Measurements from ENCODE around the gene GUCD1. TPM values are rescaled to one million over a fixed set of nuclear protein-coding genes. Genes with fewer than 3 reads are reported as not detected.

GUCD1 gene
- total and polyA plus RNA-seq, 2 of the 13 experiments (the other 11 are each of a cell fraction or from before 2014, with no cell fraction given): 128 to 245 TPM

GRCh38 chr22:24592851-24593558 lies 38.1 kb upstream of the GUCD1 start, which contains the start of gene LRRC75B (continued):
- peak; percentile 91 for TF ChIP-seq HNF1B (CRISPR knock-in tag; IDR thresholded peaks at IDR 0.05)
- no peak for TF ChIP-seq ZNF12 (CRISPR knock-in tag; IDR thresholded peaks at IDR 0.05)
- no peak for TF ChIP-seq SRY (CRISPR knock-in tag; IDR thresholded peaks at IDR 0.05)
- no peak for TF ChIP-seq ZNF296 (CRISPR knock-in tag; conservative IDR thresholded peaks at IDR 0.05)
- no peak for TF ChIP-seq LRRFIP1 (CRISPR knock-in tag; conservative IDR thresholded peaks at IDR 0.05)
- no peak for TF ChIP-seq CREB3 (CRISPR knock-in tag; IDR thresholded peaks at IDR 0.05)
- no peak; the same call in 1 of the 2 replicates for TF ChIP-seq SALL2 (CRISPR knock-in tag; IDR thresholded peaks at IDR 0.05)
- TF ChIP-seq THYN1 (CRISPR knock-in tag; IDR thresholded peaks at IDR 0.05; ENCODE audit: borderline replicate concordance, low read depth): peak; percentile 43; the same call in 1 of the 2 replicates
- TF ChIP-seq GZF1 (CRISPR knock-in tag; IDR thresholded peaks at IDR 0.05): no peak
- TF ChIP-seq, protein P1, sequence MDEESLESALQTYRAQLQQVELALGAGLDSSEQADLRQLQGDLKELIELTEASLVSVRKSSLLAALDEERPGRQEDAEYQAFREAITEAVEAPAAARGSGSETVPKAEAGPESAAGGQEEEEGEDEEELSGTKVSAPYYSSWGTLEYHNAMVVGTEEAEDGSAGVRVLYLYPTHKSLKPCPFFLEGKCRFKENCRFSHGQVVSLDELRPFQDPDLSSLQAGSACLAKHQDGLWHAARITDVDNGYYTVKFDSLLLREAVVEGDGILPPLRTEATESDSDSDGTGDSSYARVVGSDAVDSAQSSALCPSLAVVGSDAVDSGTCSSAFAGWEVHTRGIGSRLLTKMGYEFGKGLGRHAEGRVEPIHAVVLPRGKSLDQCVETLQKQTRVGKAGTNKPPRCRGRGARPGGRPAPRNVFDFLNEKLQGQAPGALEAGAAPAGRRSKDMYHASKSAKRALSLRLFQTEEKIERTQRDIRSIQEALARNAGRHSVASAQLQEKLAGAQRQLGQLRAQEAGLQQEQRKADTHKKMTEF (CRISPR knock-in tag; IDR thresholded peaks at IDR 0.05): peak; percentile 40; the same call in 1 of the 2 replicates
- peak; percentile 89 for TF ChIP-seq TAF1 (CRISPR knock-in tag; IDR thresholded peaks at IDR 0.05)
- no peak for TF ChIP-seq ARHGAP35 (CRISPR knock-in tag; IDR thresholded peaks at IDR 0.05; ENCODE audit: borderline replicate concordance)
- no peak for TF ChIP-seq TRIM22 (IDR thresholded peaks at IDR 0.05)
- TF ChIP-seq, protein P2, sequence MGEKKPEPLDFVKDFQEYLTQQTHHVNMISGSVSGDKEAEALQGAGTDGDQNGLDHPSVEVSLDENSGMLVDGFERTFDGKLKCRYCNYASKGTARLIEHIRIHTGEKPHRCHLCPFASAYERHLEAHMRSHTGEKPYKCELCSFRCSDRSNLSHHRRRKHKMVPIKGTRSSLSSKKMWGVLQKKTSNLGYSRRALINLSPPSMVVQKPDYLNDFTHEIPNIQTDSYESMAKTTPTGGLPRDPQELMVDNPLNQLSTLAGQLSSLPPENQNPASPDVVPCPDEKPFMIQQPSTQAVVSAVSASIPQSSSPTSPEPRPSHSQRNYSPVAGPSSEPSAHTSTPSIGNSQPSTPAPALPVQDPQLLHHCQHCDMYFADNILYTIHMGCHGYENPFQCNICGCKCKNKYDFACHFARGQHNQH (CRISPR knock-in tag; IDR thresholded peaks at IDR 0.05): peak; percentile 80; the same call in 1 of the 2 replicates
- TF ChIP-seq ZNF225 (CRISPR knock-in tag; IDR thresholded peaks at IDR 0.05): peak; percentile 25; the same call in 1 of the 2 replicates
- TF ChIP-seq MEIS1 (CRISPR knock-in tag; IDR thresholded peaks at IDR 0.05; ENCODE audit: borderline replicate concordance): no peak
- TF ChIP-seq SAFB2 (CRISPR knock-in tag; IDR thresholded peaks at IDR 0.05; ENCODE audit: borderline replicate concordance, low read depth): no peak
- peak; percentile 86 for TF ChIP-seq ZNF331 (CRISPR knock-in tag; IDR thresholded peaks at IDR 0.05)
- no peak for TF ChIP-seq ZNF143 (CRISPR knock-in tag; IDR thresholded peaks at IDR 0.05)
- peak; percentile 86 for TF ChIP-seq SPEN (CRISPR knock-in tag; IDR thresholded peaks at IDR 0.05; ENCODE audit: low read depth)
- TF ChIP-seq ZNF24 (IDR thresholded peaks at IDR 0.05): no peak
